K562 (cell line): ENCODE data around the gene LMNA. TPM values are rescaled to one million over a fixed set of nuclear protein-coding genes. Genes with fewer than 3 reads are reported as not detected.

ENCODE experiments used
- ATAC-seq: fragments of 200-7000 bp; cut with Tn5 transposase; 3 replicates; pipeline ENCODE4 v1.9.1; 2020; ENCODE audit warnings: moderate library complexity
- BruUV-seq: library from RNA; stranded (reverse); fragments of 400-500 nt; replicated peaks from 2 replicates; lab custom pipeline; 2021; lab: Mats Ljungman, UMichigan
- CTCF ChIA-PET: fragments of 300-600 bp; formaldehyde crosslinking; extraction: SDS; loops from one replicate; lab custom pipeline; 2021; ENCODE audit warnings: low intra/inter-chr PET ratio; lab: Yijun Ruan, JAX
- POLR2A ChIA-PET: fragments of 300-600, 350-650 bp; sonication (Branson Sonifier 250); formaldehyde crosslinking; extraction: SDS; loops from one replicate; lab custom pipeline; 2021; ENCODE audit warnings: antibody characterized with exemption, inconsistent platforms; lab: Yijun Ruan, JAX
- DNase-seq, 4 experiments: peaks; one replicate each; pipeline versions ENCODE4 v3.0.0 to v3.0.0-alpha.2; 2011 to 2018; ENCODE audit warnings: low spot score in 3 of 4, mixed read lengths in 3 of 4; ENCODE audit errors: extremely low read depth in 1 of 4
- FAIRE-seq: peaks from 2 replicates; lab custom pipeline; 2011; peaks lifted over from hg19 to GRCh38; lab: Jason Lieb, UNC
- H2AFZ ChIP-seq: 2 replicates; pipeline ENCODE4 v1.6.0; 2011; ENCODE audit warnings: low read depth, low read length, control low read depth, inconsistent platforms
- H3K27ac ChIP-seq: fragments of 200-600 bp; 3 replicates; pipeline ENCODE4 v1.8.0; 2011; ENCODE audit warnings: low read depth, mild to moderate bottlenecking, control low read depth, inconsistent platforms, low read length, moderate library complexity, mixed read lengths; ENCODE audit errors: extremely low read depth
- H3K27me3 ChIP-seq, 2 experiments: fragments of 300-600 bp in 1 of 2; 2 replicates in 1 of 2; 3 replicates in 1 of 2; pipeline versions ENCODE4 v1.6.0 to v1.8.0; 2011; ENCODE audit warnings: inconsistent platforms in 2 of 2, low read length in 2 of 2, mild to moderate bottlenecking in 1 of 2, mixed read lengths in 1 of 2, moderate library complexity in 1 of 2; ENCODE audit not compliant: control insufficient read depth in 2 of 2, insufficient read depth in 2 of 2
- H3K36me3 ChIP-seq: fragments of 300-600 bp; 3 replicates; pipeline ENCODE4 v1.8.0; 2011; ENCODE audit warnings: mild to moderate bottlenecking, low read length, inconsistent platforms; ENCODE audit not compliant: control insufficient read depth, insufficient read depth
- H3K4me1 ChIP-seq, 2 experiments: fragments of 200-600 bp in 1 of 2; replicated peaks in 1 of 2; 2 replicates in 1 of 2; 3 replicates in 1 of 2; pipeline versions ENCODE4 v1.5.1 to v1.8.0; 2011; ENCODE audit warnings: inconsistent platforms in 2 of 2, low read length in 2 of 2, mild to moderate bottlenecking in 1 of 2, mixed read lengths in 1 of 2, moderate library complexity in 1 of 2; ENCODE audit not compliant: control insufficient read depth in 2 of 2, insufficient read depth in 2 of 2
- H3K4me2 ChIP-seq: 2 replicates; pipeline ENCODE4 v1.6.1; 2011; ENCODE audit warnings: low read length, control low read depth, inconsistent platforms, mixed read lengths; ENCODE audit not compliant: insufficient read depth
- H3K4me3 ChIP-seq: fragments of 200-600 bp; sonication (generic), shearing (Covaris generic); 2 replicates; pipeline ENCODE4 v1.5.1; 2016; ENCODE audit warnings: control low read depth, inconsistent platforms
- H3K79me2 ChIP-seq: fragments of 200-600 bp; 3 replicates; pipeline ENCODE4 v1.8.0; 2011; ENCODE audit warnings: low read length, inconsistent platforms; ENCODE audit not compliant: control insufficient read depth, insufficient read depth
- H3K9ac ChIP-seq, 2 experiments: 2 replicates each; pipeline versions ENCODE4 v1.6.0 to v1.6.1; 2011; ENCODE audit warnings: low read depth in 2 of 2, low read length in 2 of 2, control low read depth in 1 of 2, inconsistent platforms in 1 of 2, mild to moderate bottlenecking in 1 of 2, mixed read lengths in 1 of 2; ENCODE audit not compliant: insufficient read depth in 1 of 2
- H3K9me1 ChIP-seq: one replicate; pipeline ENCODE4 v1.6.0; 2011; ENCODE audit warnings: inconsistent platforms, mild to moderate bottlenecking, low read length, moderate library complexity; ENCODE audit not compliant: control insufficient read depth, insufficient read depth
- H3K9me3 ChIP-seq: replicated peaks from 2 replicates; pipeline ENCODE4 v1.5.1; 2011; ENCODE audit warnings: low read depth, low read length, inconsistent platforms; ENCODE audit not compliant: control insufficient read depth, insufficient read depth
- H4K20me1 ChIP-seq: replicated peaks from 2 replicates; pipeline ENCODE4 v1.6.1; 2011; ENCODE audit warnings: low read length, inconsistent platforms, mixed read lengths; ENCODE audit not compliant: control insufficient read depth, insufficient read depth
- ILF3 ChIP-seq: fragments of 450-650 bp; IDR thresholded peaks from 2 replicates; pipeline ENCODE4 v1.6.1; 2018; ENCODE audit warnings: antibody characterized with exemption, mild to moderate bottlenecking, moderate library complexity, borderline replicate concordance
- MED1 ChIP-seq: sonication (generic); formaldehyde crosslinking; IDR thresholded peaks from 2 replicates; pipeline ENCODE4 v1.8.1; 2023; ENCODE audit warnings: missing genetic modification reagents, borderline replicate concordance
- YY1 ChIP-seq, 3 experiments: IDR thresholded peaks; 2 replicates each; pipeline ENCODE4 v1.6.1; 2011; ENCODE audit warnings: low read length in 2 of 3, mild to moderate bottlenecking in 2 of 3, moderate library complexity in 2 of 3, borderline replicate concordance in 1 of 3, control low read depth in 1 of 3, low read depth in 1 of 3; ENCODE audit not compliant: insufficient read depth in 3 of 3, insufficient replicate concordance in 2 of 3, control insufficient read depth in 1 of 3, insufficient read length in 1 of 3; ENCODE audit errors: extremely low read depth in 1 of 3
- ZBTB2 ChIP-seq: fragments of 450-650 bp; IDR thresholded peaks from 2 replicates; pipeline ENCODE4 v1.6.1; 2016; ENCODE audit warnings: antibody characterized with exemption
- ZEB2 ChIP-seq: fragments of 450-650 bp; IDR thresholded peaks from 2 replicates; pipeline ENCODE4 v1.6.1; 2016
- ZNF239 ChIP-seq: fragments of 250-450 bp; sonication (Bioruptor Pico); IDR thresholded peaks from 2 replicates; pipeline ENCODE4 v1.4.0; 2020; ENCODE audit warnings: mild to moderate bottlenecking
- WGBS: fragments of 100-300 bp; shearing (Covaris generic); methylation state at CpG from one replicate; pipeline ENCODE4 v1.1.6; 2016; ENCODE audit warnings: low coverage, mixed read lengths; ENCODE audit not compliant: insufficient coverage; ENCODE audit errors: missing lambda C conversion rate; 5-methylcytosine and 5-hydroxymethylcytosine counted together
- in situ Hi-C: fragments of 300-500 bp; cut with MboI; formaldehyde crosslinking; loops from 4 replicates; pipeline ENCODE4 v1.15.0; 2018; ENCODE audit warnings: inconsistent platforms, mixed read lengths
- intact Hi-C: fragments of 100-400 bp; cut with micrococcal nuclease; formaldehyde crosslinking; loops from 2 replicates; pipeline ENCODE4 v1.14.2; 2022
- polyA plus RNA-seq, 8 experiments: library from polyadenylated mRNA; depleted of rRNA in 4 of 8; stranded (reverse) in 5 of 8; unstranded in 3 of 8; fragments of >200 nt; fragmentation: Nextera tagmentation in 2 of 8; fragmentation: Illumina TruSeq in 1 of 8; extraction: Ambion mirVana in 2 of 8; extraction: Trizol in 1 of 8; gene quantifications; 2 replicates each; pipeline versions ENCODE4 v1.2.1 to v1.2.3, GENCODE V29; 2011 to 2014; ENCODE audit warnings: inconsistent platforms in 1 of 8, missing spikeins in 1 of 8
- total RNA-seq, 7 experiments: library from RNA; depleted of rRNA in 6 of 7; stranded (reverse); fragments of >200 nt in 6 of 7; fragmentation: Illumina TruSeq in 2 of 7; extraction: Trizol in 2 of 7; gene quantifications; 2 replicates each; pipeline versions ENCODE4 v1.2.1 to v1.2.3, GENCODE V29; 2011 to 2021; ENCODE audit warnings: low replicate concordance in 1 of 7
- TF ChIP-seq, protein P1 (sequence below): fragments of 150-350 bp; IDR thresholded peaks from 2 replicates; pipeline ENCODE4 v1.6.1; 2014; ENCODE audit warnings: low read depth, mild to moderate bottlenecking, low read length, borderline replicate concordance

The LMNA gene
- total and polyA plus RNA-seq, 9 of the 15 experiments (the other 6 are each of a cell fraction or from before 2014, with no cell fraction given), result 1.00 to 347 (median 88.2) TPM

DNA sequence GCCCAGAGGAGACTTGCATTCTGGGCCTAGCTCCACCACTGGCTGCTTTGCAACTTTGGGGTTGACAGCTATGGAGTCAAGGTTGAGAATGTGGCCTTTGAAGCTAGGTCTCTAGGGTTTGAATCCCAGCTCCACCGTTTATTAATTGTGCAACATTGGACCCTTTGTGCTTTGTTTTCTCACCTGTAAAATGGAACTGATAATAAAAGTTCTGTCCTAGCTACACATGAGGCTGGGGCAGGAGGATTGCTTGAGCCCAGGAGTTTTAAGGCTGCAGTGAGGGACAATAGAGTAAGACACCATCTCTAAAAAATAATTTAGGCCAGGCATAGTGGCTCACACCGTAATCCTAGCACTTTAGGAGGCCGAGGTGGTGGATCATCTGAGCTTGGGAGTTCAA lies 15.2 kb upstream of the LMNA start:
- ChIA-PET CTCF (interaction anchor here (0.7 to 0.9 kb wide), 2 partner anchors 8 to 31 kb away, joined by 3 read pairs; no protein-coding TSS in a partner anchor), POLR2A (interaction anchor here (0.9 to 12.5 kb wide), 7 partner anchors 10 to 167 kb away, joined by 3 to 164 read pairs (median 4); partner anchors contain the start of gene LMNA)
- Histone ChIP-seq H3K9ac (peak overlapping the region in 1 of 2 experiments; percentile 43; a peak in 1 of 4 replicates), H3K79me2 (no peaks in the 10 kb centered on the region; the same call in 2 of the 3 replicates), H4K20me1 (no peaks in the 10 kb centered on the region), H3K4me1 (peaks cover 6 to 26% of the 10 kb centered on the region in 2 experiments), H3K27me3 (no peaks in the 10 kb centered on the region), H3K4me3 (no peak overlapping the region), H2AFZ (no peak overlapping the region), H3K4me2 (no peak overlapping the region), H3K9me3 (no peaks in the 10 kb centered on the region), H3K9me1 (no peaks in the 10 kb centered on the region), H3K36me3 (no peaks in the 10 kb centered on the region), H3K27ac (no peak overlapping the region)
- ATAC-seq, result no peak
- TF ChIP-seq ILF3, result no peak
- TF ChIP-seq, protein P1, sequence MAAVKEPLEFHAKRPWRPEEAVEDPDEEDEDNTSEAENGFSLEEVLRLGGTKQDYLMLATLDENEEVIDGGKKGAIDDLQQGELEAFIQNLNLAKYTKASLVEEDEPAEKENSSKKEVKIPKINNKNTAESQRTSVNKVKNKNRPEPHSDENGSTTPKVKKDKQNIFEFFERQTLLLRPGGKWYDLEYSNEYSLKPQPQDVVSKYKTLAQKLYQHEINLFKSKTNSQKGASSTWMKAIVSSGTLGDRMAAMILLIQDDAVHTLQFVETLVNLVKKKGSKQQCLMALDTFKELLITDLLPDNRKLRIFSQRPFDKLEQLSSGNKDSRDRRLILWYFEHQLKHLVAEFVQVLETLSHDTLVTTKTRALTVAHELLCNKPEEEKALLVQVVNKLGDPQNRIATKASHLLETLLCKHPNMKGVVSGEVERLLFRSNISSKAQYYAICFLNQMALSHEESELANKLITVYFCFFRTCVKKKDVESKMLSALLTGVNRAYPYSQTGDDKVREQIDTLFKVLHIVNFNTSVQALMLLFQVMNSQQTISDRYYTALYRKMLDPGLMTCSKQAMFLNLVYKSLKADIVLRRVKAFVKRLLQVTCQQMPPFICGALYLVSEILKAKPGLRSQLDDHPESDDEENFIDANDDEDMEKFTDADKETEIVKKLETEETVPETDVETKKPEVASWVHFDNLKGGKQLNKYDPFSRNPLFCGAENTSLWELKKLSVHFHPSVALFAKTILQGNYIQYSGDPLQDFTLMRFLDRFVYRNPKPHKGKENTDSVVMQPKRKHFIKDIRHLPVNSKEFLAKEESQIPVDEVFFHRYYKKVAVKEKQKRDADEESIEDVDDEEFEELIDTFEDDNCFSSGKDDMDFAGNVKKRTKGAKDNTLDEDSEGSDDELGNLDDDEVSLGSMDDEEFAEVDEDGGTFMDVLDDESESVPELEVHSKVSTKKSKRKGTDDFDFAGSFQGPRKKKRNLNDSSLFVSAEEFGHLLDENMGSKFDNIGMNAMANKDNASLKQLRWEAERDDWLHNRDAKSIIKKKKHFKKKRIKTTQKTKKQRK, result no peak
- TF ChIP-seq ZBTB2, result no peak
- TF ChIP-seq MED1 (CRISPR knock-in tag), result no peak
- TF ChIP-seq YY1 (IDR thresholded peaks at IDR 0.05; ENCODE audit: borderline replicate concordance in 1 of 3, control insufficient read depth in 1 of 3, extremely low read depth in 1 of 3, insufficient read depth in 3 of 3, insufficient read length in 1 of 3, insufficient replicate concordance in 2 of 3, low read depth in 1 of 3, low read length in 2 of 3), result no peak
- no peak for TF ChIP-seq ZNF239 (CRISPR knock-in tag)
- no peak for TF ChIP-seq ZEB2
- in situ Hi-C loops, result no loop called here
- WGBS, result 17% methylated on average over 3 of the region's 3 CpGs
- DNase-seq, result no peak
- intact Hi-C loops, result loop anchor here (5.0 to 10.0 kb wide), 2 partner anchors 128 to 346 kb away; no protein-coding TSS in a partner anchor
- no peak for FAIRE-seq
- no TSS peak for BruUV-seq
